HepG2 (cell line): ENCODE data around the gene PLCB1. TPM values are rescaled to one million over a fixed set of nuclear protein-coding genes. Genes with fewer than 3 reads are reported as not detected.

Experiments
- FUBP1 ChIP-seq: sonication (generic); formaldehyde crosslinking; IDR thresholded peaks from 2 replicates; pipeline ENCODE4 v1.5.1; 2020; ENCODE audit warnings: missing genetic modification reagents, mild to moderate bottlenecking, borderline replicate concordance
- MTERF4 ChIP-seq: sonication (generic); formaldehyde crosslinking; IDR thresholded peaks from 2 replicates; pipeline ENCODE4 v1.8.0; 2023; ENCODE audit warnings: mild to moderate bottlenecking, missing genetic modification reagents
- POGK ChIP-seq: sonication (generic); formaldehyde crosslinking; conservative IDR thresholded peaks from 2 replicates; pipeline ENCODE4 v1.8.0; 2022; ENCODE audit warnings: mild to moderate bottlenecking, moderate library complexity, missing genetic modification reagents
- REST ChIP-seq, 2 experiments: IDR thresholded peaks; 2 replicates each; pipeline ENCODE4 v1.6.1; 2011 to 2012; ENCODE audit warnings: low read length in 2 of 2, borderline replicate concordance in 1 of 2, low read depth in 1 of 2, mild to moderate bottlenecking in 1 of 2, moderate library complexity in 1 of 2
- ZNF414 ChIP-seq: sonication (generic); formaldehyde crosslinking; IDR thresholded peaks from 2 replicates; pipeline ENCODE4 v1.5.0; 2020; ENCODE audit warnings: missing genetic modification reagents
- polyA plus RNA-seq, 8 experiments: library from polyadenylated mRNA; depleted of rRNA in 3 of 8; stranded (reverse) in 7 of 8; unstranded in 1 of 8; fragments of >200 nt; fragmentation: Illumina TruSeq in 4 of 8; extraction: Trizol in 4 of 8; gene quantifications; 2 replicates each; pipeline versions ENCODE4 v1.2.1 to v1.2.3, GENCODE V29; 2011 to 2016; ENCODE audit warnings: low read depth in 4 of 8, missing spikeins in 1 of 8, mixed read lengths in 1 of 8; ENCODE audit not compliant: insufficient read depth in 1 of 8
- total RNA-seq, 5 experiments: library from RNA; depleted of rRNA; stranded (reverse); fragments of >200 nt; fragmentation: Illumina TruSeq; extraction: Trizol; gene quantifications; 2 replicates each; pipeline ENCODE4 v1.2.3, GENCODE V29; 2016; ENCODE audit warnings: low read depth in 1 of 5

The PLCB1 gene
- total and polyA plus RNA-seq, 2 of the 13 experiments (the other 11 are each of a cell fraction or from before 2014, with no cell fraction given), result 42.4 to 55.9 TPM

GRCh38 chr20:8395956-8396355 lies 263.9 kb downstream of the PLCB1 start (continued):
- TF ChIP-seq MTERF4 (CRISPR knock-in tag) (no peak), FUBP1 (CRISPR knock-in tag) (no peak), ZNF414 (CRISPR knock-in tag) (no peak), POGK (CRISPR knock-in tag) (no peak), REST (IDR thresholded peaks at IDR 0.05; ENCODE audit: borderline replicate concordance in 1 of 2, low read depth in 1 of 2, low read length in 2 of 2) (no peak)
